ENCODE data around the gene FIBP. TPM values are rescaled to one million over a fixed set of nuclear protein-coding genes. Genes with fewer than 3 reads are reported as not detected.

FIBP gene
- total and polyA plus RNA-seq, 12 donors, result 57.9 to 183 (median 72.4) TPM

GRCh38 chr11:65834202-65834601, 54.1 kb downstream of the FIBP start:
- H3K4me3 ChIP-seq, result peak overlapping the region in 1 of 4 donors; percentile 90
- peaks cover 0 to 5% of the 10 kb centered on the region in 2 donors for H3K4me1 ChIP-seq (replicated peaks in 1 of 2)
- intact Hi-C loops (cut with DNase I), result no loop called here
- WGBS, 4 donors, result 33 to 50% (median 39%) methylated on average over 6 of the region's 6 CpGs
- no peak for TF ChIP-seq CTCF (IDR thresholded peaks at IDR 0.05)
- no peak for TF ChIP-seq POLR2A (IDR thresholded peaks at IDR 0.05)
- H3K27me3 ChIP-seq, result no peaks in the 10 kb centered on the region
- DNase-seq, result no peak
- H3K27ac ChIP-seq, result no peak overlapping the region
- H3K9me3 ChIP-seq (replicated peaks in 1 of 3), result no peaks in the 10 kb centered on the region
- no peaks in the 10 kb centered on the region for H3K36me3 ChIP-seq (replicated peaks in 1 of 2)

Other genes with a start within 250 kb of the FIBP start
- gene RELA, start 225.6 kb downstream of the FIBP start, total RNA-seq, result 10 to 100 TPM; 19.3 to 76.2 (median 69.5) TPM
- 10 to 100 TPM; 38.2 to 64.6 (median 46.7) TPM for gene RELA, start 225.6 kb downstream of the FIBP start, polyA plus RNA-seq
- gene KAT5, start 176.2 kb downstream of the FIBP start, total RNA-seq, result 10 to 100 TPM; 55.9 to 89.6 (median 62.8) TPM
- 100 to 1,000 TPM in 2 of 3 donors, 10 to 100 TPM in 1; 52.0 to 199 (median 107) TPM for gene KAT5, start 176.2 kb downstream of the FIBP start, polyA plus RNA-seq
- 100 to 1,000 TPM in 6 of 9 donors, 10 to 100 TPM in 3; 69.7 to 170 (median 112) TPM for gene RNASEH2C, start 167.7 kb downstream of the FIBP start, total RNA-seq
- 100 to 1,000 TPM in 1 of 3 donors, 10 to 100 TPM in 2; 13.5 to 109 (median 79.5) TPM for gene RNASEH2C, start 167.7 kb downstream of the FIBP start, polyA plus RNA-seq
- gene AP5B1, start 107.5 kb downstream of the FIBP start, total RNA-seq, result 10 to 100 TPM in 8 of 9 donors, 1 to 10 TPM in 1; 4.8 to 30.8 (median 17.2) TPM
- gene AP5B1, start 107.5 kb downstream of the FIBP start, polyA plus RNA-seq, result 1 to 10 TPM; 1.9 to 8.2 (median 3.4) TPM
- not detected for gene OVOL1, start 101.4 kb downstream of the FIBP start, total RNA-seq
- under 1 TPM in 1 of 3 donors, not detected in 2; 0.07 TPM for gene OVOL1, start 101.4 kb downstream of the FIBP start, polyA plus RNA-seq
- gene SNX32, start 54.5 kb downstream of the FIBP start, total RNA-seq, result 1 to 10 TPM in 1 of 9 donors, under 1 TPM in 5, not detected in 3; 0.25 to 1.2 (median 0.46) TPM
- gene SNX32, start 54.5 kb downstream of the FIBP start, polyA plus RNA-seq, result 1 to 10 TPM in 1 of 3 donors, under 1 TPM in 2; 0.11 to 1.1 (median 0.61) TPM
- 100 to 1,000 TPM; 354 to 765 (median 610) TPM for gene CFL1, start 30.3 kb downstream of the FIBP start, total RNA-seq
- gene CFL1, start 30.3 kb downstream of the FIBP start, polyA plus RNA-seq, result 100 to 1,000 TPM; 217 to 752 (median 376) TPM
- 10 to 100 TPM; 17.5 to 53.7 (median 37.0) TPM for gene MUS81, start 28.0 kb downstream of the FIBP start, total RNA-seq
- gene MUS81, start 28.0 kb downstream of the FIBP start, polyA plus RNA-seq, result 100 to 1,000 TPM in 2 of 3 donors, 10 to 100 TPM in 1; 16.1 to 147 (median 103) TPM
- 100 to 1,000 TPM in 2 of 9 donors, 10 to 100 TPM in 7; 30.3 to 111 (median 62.9) TPM for gene EFEMP2, start 15.7 kb downstream of the FIBP start, total RNA-seq
- 100 to 1,000 TPM in 1 of 3 donors, 10 to 100 TPM in 2; 20.3 to 156 (median 92.9) TPM for gene EFEMP2, start 15.7 kb downstream of the FIBP start, polyA plus RNA-seq
- 1 to 10 TPM in 3 of 9 donors, under 1 TPM in 4, not detected in 2; 0.28 to 3.4 (median 0.84) TPM for gene CTSW, start 8.6 kb downstream of the FIBP start, total RNA-seq
- gene CTSW, start 8.6 kb downstream of the FIBP start, polyA plus RNA-seq, result 1 to 10 TPM in 2 of 3 donors, under 1 TPM in 1; 0.88 to 4.8 (median 2.9) TPM
- gene CCDC85B, start 2.2 kb upstream of the FIBP start, total RNA-seq, result 100 to 1,000 TPM in 2 of 9 donors, 10 to 100 TPM in 7; 15.5 to 162 (median 59.1) TPM
- gene CCDC85B, start 2.2 kb upstream of the FIBP start, polyA plus RNA-seq, result 100 to 1,000 TPM in 1 of 3 donors, 10 to 100 TPM in 1, under 1 TPM in 1; 0.16 to 124 (median 57.6) TPM
- 10 to 100 TPM in 1 of 9 donors, 1 to 10 TPM in 8; 2.7 to 34.4 (median 3.2) TPM for gene FOSL1, start 11.9 kb upstream of the FIBP start, total RNA-seq
- 10 to 100 TPM; 12.0 to 32.4 (median 12.7) TPM for gene FOSL1, start 11.9 kb upstream of the FIBP start, polyA plus RNA-seq
- 10 to 100 TPM; 11.5 to 51.9 (median 25.9) TPM for gene C11orf68, start 30.6 kb upstream of the FIBP start, total RNA-seq
- 10 to 100 TPM; 22.9 to 32.4 (median 32.4) TPM for gene C11orf68, start 30.6 kb upstream of the FIBP start, polyA plus RNA-seq
- 100 to 1,000 TPM in 3 of 9 donors, 10 to 100 TPM in 6; 75.8 to 111 (median 92.3) TPM for gene DRAP1, start 31.0 kb upstream of the FIBP start, total RNA-seq
- 100 to 1,000 TPM in 2 of 3 donors, 10 to 100 TPM in 1; 63.7 to 269 (median 267) TPM for gene DRAP1, start 31.0 kb upstream of the FIBP start, polyA plus RNA-seq
- gene TSGA10IP, start 57.0 kb upstream of the FIBP start, total RNA-seq, result under 1 TPM in 2 of 9 donors, not detected in 7; 0.24 to 0.33 TPM
- under 1 TPM in 2 of 3 donors, not detected in 1; 0.03 to 0.32 TPM for gene TSGA10IP, start 57.0 kb upstream of the FIBP start, polyA plus RNA-seq
- 10 to 100 TPM; 16.9 to 47.4 (median 31.2) TPM for gene SART1, start 73.3 kb upstream of the FIBP start, total RNA-seq
- gene SART1, start 73.3 kb upstream of the FIBP start, polyA plus RNA-seq, result 100 to 1,000 TPM in 2 of 3 donors, 10 to 100 TPM in 1; 31.5 to 351 (median 246) TPM
- gene EIF1AD, start 113.7 kb upstream of the FIBP start, total RNA-seq, result 10 to 100 TPM; 16.1 to 49.0 (median 30.9) TPM
- 10 to 100 TPM; 15.5 to 35.6 (median 20.4) TPM for gene EIF1AD, start 113.7 kb upstream of the FIBP start, polyA plus RNA-seq
- gene BANF1, start 114.0 kb upstream of the FIBP start, total RNA-seq, result 100 to 1,000 TPM in 4 of 9 donors, 10 to 100 TPM in 5; 63.1 to 212 (median 85.6) TPM
- 100 to 1,000 TPM; 268 to 364 (median 270) TPM for gene BANF1, start 114.0 kb upstream of the FIBP start, polyA plus RNA-seq
- gene CST6, start 123.5 kb upstream of the FIBP start, total RNA-seq, result under 1 TPM in 1 of 9 donors, not detected in 8; 0.55 TPM
- under 1 TPM in 1 of 3 donors, not detected in 2; 0.24 TPM for gene CST6, start 123.5 kb upstream of the FIBP start, polyA plus RNA-seq
- under 1 TPM in 4 of 9 donors, not detected in 5; 0.20 to 0.47 (median 0.35) TPM for gene CATSPER1, start 138.0 kb upstream of the FIBP start, total RNA-seq
- gene CATSPER1, start 138.0 kb upstream of the FIBP start, polyA plus RNA-seq, result 1 to 10 TPM in 1 of 3 donors, under 1 TPM in 2; 0.37 to 2.3 (median 0.61) TPM
- gene GAL3ST3, start 160.7 kb upstream of the FIBP start, total RNA-seq, result under 1 TPM in 4 of 9 donors, not detected in 5; 0.11 to 0.41 (median 0.22) TPM
- gene GAL3ST3, start 160.7 kb upstream of the FIBP start, polyA plus RNA-seq, result not detected
- gene SF3B2, start 163.9 kb upstream of the FIBP start, total RNA-seq, result 100 to 1,000 TPM; 125 to 177 (median 143) TPM
- 100 to 1,000 TPM; 101 to 196 (median 127) TPM for gene SF3B2, start 163.9 kb upstream of the FIBP start, polyA plus RNA-seq
- gene PACS1, start 181.8 kb upstream of the FIBP start, total RNA-seq, result 10 to 100 TPM; 21.1 to 60.5 (median 50.6) TPM
- 10 to 100 TPM; 23.9 to 37.4 (median 29.9) TPM for gene PACS1, start 181.8 kb upstream of the FIBP start, polyA plus RNA-seq